ENCODE data around the gene CCL18.
"Not testable (repeated sequence)": the region's sequence is repeated elsewhere in the genome, so short reads cannot be mapped to it uniquely, and the experiment has no call there.

Gene CCL18

DNA sequence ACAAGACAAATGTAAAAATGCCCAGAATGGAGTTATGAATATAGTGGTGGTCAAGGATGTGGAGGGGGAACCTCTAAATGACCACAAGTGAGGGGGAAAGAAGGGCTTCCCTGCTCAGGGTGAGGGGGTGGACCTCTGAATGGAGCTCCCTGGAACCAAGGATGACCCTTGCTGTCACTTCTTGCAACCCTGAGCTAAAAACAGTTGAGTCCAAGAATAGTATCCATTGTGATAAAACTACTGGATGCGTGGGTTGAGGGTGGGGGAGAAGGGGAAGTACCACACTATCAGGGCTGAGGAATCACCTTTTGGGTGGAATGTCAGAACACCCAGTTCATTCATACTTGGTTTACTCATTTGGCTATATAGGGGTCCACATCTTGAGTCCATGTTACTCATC, 34.9 kb downstream of the CCL18 start:
- in situ Hi-C loops (cut with MboI; ENCODE audit: low sequenced_read_pairs), result not testable (repeated sequence)

DNA sequence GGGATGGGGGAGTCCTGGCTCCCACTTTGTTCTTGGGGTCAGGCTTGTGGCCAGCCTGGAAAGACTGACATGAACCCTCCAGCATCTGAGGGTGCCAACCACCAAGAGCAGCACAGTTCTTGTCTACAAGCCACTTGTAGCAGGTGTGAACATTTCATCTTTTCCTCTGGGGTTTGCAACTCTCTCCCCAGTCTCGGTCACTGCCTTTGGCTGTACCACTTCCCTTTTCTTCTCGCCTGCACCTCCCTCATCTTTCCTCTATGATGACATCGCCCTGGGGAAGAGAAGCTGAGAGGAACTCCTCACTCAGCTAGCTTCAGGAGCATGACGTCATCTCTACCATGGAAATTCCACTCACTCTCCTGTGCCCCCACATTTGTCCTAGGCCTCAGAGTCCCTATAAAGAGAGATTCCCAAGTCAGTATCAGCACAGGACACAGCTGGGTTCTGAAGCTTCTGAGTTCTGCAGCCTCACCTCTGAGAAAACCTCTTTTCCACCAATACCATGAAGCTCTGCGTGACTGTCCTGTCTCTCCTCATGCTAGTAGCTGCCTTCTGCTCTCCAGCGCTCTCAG, 39.4 kb downstream of the CCL18 start, which contains the start of gene CCL4:
Gene CCL4, plus strand, starts transcription at position 427 of the 575 bp plus-strand sequence. Its CDS starts 79 bp downstream, at position 506.
- in situ Hi-C loops (cut with MboI; ENCODE audit: low sequenced_read_pairs), result not testable (repeated sequence)

DNA sequence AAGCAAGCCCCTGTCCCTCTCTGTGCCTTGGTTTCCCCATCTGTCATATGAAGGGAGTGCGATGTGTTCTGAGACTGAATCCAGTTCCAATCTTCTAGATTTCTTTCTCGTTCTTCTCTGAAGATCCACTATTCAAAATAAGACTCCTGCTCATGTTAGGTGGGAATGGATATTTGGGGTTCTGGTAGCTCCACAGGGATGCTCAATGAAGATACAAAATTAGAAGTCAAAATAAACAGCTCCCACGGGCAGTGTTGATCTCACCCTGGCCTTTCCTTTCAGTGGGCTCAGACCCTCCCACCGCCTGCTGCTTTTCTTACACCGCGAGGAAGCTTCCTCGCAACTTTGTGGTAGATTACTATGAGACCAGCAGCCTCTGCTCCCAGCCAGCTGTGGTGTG, 40.2 kb downstream of the CCL18 start:
- in situ Hi-C loops (cut with MboI; ENCODE audit: low sequenced_read_pairs), result not testable (repeated sequence)

DNA sequence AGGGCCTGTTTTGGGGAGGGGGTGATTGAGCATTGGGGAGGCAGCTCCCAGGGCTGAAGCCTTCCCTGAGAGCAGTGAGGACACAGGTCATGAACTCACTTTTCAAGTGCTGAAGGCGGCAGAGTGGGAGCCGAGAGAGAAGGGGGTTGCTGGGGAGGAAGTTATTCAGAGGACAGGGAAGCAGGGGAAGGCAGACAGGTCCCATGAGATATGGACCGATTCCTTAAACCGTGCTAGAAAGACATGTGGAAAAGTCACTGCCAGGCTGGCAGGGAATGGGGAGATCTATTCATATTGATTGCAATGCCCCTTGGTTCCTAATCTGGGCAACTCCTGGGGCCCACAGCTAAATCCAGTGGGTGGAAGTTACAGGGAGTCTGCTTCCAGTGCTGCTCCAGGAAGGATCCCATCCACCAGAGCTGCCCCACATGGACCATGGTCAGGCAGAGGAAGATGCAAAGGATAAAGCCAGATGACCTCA, 40.7 kb downstream of the CCL18 start:
- in situ Hi-C loops (cut with MboI; ENCODE audit: low sequenced_read_pairs), result no loop called here

DNA sequence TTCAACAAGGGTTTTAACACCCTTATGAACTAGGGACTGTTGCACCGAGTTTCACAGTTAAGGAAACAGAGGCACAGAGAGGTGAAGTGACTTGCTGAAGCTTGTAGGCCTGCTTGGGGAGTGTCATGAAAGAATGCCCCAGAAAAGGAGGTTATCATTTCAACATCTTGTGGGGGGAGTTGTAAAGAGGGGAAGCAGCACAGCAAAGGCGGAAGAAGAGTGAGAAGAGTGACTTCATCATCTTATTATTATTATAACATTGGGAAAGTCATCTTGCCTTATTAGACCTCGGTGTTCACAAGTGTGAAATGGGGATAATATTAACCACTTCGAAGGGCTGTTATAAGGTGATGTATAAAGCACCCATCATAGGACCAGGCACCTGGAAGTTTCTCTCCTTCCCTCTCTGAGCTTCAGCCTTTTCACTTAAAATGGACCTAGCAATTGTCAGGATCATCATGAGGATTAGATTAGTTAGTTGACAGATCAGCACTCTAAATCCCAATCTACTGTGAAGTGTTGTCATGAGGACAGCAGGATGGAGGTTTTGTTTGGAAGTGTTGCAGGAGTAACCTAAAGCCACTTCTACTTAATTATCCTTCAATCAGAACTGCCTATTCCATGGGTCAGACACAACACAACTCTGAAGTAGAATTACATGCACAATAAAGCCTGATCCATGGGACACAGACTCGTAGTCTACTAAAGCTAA, 41.9 kb downstream of the CCL18 start:
- in situ Hi-C loops (cut with MboI; ENCODE audit: low sequenced_read_pairs), result no loop called here

DNA sequence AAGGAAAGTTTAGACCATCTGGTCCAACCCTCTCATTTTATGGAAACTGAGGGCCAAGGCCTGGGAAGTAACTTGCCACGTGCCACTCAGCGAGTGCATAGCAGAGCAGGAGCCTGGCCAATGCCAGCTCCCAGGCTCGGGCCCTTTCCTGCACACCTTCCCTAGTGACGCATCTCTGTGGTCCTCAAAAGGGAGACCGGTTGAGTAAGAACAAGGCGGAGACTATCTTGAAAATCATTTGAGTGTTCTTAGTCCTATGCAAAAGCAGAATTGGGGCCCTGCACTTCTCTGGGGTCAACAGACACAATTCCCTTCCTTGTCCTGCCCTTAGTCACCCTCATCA, 42.4 kb downstream of the CCL18 start:
- in situ Hi-C loops (cut with MboI; ENCODE audit: low sequenced_read_pairs), result no loop called here

DNA sequence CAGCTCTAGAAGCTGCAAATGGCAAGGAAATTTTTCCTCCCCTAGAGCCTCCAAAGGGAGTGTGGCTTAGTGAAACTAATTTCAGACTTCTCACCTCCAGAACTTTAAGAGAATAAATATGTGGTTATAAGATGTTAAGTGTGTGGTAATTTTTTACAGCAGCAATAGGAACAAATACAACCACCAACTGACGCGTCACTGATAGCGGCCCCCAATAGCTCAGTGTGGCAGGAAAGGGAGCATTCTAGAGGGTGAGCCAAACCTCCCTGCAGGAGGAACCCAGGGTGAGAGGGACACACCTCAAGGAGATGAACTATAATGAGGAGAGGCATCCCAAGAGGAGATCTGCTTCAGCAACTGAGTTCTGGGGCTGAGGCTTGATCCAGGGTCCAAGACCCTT, 43.6 kb downstream of the CCL18 start:
- in situ Hi-C loops (cut with MboI; ENCODE audit: low sequenced_read_pairs), result no loop called here

DNA sequence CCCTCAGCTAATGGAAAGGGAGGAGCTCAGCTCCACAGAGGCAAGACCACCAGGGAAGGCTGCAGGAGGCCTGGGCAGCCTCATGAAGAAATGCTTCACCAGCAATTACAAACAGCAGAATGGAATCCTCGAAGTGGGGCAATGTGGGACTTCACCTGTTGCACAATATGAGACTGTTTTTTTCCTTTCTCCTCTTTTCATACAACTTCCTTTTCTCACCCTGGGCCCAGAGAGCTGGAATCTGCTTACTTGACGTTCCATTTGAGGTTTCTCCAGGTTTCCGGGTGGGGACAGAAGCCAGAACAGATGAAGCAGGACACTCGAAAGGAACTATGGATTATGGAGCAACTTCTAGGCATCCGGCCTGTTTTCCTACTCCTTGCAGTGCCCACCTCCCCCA, 44.2 kb downstream of the CCL18 start:
- in situ Hi-C loops (cut with MboI; ENCODE audit: low sequenced_read_pairs), result not testable (repeated sequence)

DNA sequence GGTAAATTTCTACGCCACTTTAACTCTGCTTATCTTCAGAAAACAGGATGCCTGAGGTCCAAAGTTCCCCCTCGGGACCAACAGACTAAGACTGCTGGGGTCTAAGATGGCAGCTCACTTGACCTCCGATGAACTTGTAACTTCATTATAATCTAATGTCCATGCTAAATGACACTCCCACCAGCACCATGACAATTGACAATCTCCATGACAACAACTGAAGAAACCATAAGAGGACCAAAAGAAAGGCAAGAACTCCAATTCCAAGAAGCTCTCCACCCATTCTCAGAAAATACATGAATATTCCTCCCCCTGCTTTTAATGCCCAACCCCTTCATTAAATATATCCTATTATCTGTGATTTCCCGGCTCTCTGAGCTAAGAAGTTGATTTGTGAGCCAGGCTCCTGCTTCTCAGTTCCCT, 47.0 kb downstream of the CCL18 start:
- in situ Hi-C loops (cut with MboI; ENCODE audit: low sequenced_read_pairs), result loop anchor here (5.0 kb wide), 1 partner anchor 71 kb away; no protein-coding TSS in a partner anchor

DNA sequence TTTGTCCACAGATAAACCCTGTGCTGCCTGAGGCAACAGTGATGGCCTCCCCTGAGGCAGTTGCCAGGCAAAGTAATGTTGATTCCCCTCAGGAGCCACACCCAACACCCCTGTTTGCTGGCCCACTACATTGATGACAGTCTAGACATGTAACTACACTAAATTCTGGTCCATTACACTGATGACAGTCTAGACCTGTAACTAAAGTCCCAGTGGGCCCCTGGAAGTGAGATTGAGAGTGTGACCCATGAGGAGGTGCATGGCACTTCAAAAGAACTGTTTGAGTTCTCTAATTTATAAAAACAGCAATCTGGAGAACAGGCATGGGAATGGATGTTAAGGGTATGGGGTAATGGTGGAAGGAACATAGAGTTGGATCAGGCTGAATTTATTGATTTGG, 48.5 kb downstream of the CCL18 start:
- in situ Hi-C loops (cut with MboI; ENCODE audit: low sequenced_read_pairs), result loop anchor here (5.0 kb wide), 1 partner anchor 70 kb away; no protein-coding TSS in a partner anchor

DNA sequence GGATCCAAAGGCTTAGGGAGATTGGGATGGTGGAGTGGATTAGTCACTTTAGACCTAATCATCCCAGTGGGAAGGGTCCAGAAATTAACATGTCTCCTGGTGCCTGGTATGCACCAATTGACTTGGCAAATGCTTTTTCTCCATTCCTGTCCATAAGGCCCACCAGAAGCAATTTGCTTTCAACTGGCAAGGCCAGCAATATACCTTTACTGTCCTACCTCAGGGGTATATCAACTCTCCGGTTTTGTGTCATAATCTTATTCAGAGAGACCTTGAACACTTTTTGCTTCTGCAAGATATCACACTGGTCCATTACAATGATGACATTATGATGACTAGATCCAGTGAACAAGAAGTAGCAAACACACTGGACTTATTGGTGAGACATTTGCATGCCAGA, 49.1 kb downstream of the CCL18 start:
- in situ Hi-C loops (cut with MboI; ENCODE audit: low sequenced_read_pairs), result loop anchor here (5.0 kb wide), 1 partner anchor 69 kb away; no protein-coding TSS in a partner anchor

DNA sequence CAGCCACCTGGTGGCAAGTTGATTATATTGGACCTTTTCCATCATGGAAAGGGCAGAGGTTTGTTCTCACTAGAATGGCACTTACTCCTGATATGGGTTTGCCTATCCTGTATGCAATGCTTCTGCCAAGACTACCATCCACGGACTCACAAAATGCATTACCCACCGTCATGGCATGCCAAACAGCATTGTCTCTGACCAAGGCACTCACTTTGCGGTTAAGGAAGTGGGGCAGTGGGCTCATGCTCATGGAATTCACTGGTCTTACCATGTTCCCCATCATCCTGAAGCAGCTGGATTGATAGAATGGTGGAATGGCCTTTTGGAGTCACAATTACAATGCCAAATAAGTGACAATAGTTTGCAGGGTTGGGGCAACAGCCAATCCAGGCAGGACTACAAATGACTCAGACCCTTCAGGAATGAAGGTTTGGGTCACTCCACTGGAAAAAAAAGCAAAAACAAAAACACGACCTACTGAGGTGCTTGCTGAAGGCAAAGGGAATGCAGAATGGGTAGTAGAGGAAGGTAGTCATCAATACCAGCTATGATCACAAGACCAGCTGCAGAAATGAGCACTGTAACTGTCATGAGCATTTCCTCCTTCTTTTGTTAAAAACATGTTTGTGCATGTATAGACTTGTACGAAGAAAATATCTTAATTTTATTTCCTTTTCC, 51.0 kb downstream of the CCL18 start:
- in situ Hi-C loops (cut with MboI; ENCODE audit: low sequenced_read_pairs), result loop anchor here (5.0 kb wide), 1 partner anchor 67 kb away; no protein-coding TSS in a partner anchor

DNA sequence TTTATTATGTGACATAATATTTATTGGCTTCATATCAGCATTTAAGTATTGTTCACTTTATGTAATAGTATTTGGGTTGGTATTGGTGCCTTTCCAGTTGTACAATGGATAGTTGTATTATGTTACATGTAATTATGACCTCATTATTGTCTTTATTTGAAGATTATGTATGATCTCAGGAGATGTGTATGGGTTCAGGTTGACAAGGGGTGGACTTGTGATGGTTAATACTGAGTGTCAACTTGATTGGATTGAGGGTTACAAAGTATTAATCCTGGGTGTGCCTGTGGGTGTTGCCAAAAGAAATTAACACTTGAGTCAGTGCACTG, 51.5 kb downstream of the CCL18 start:
- in situ Hi-C loops (cut with MboI; ENCODE audit: low sequenced_read_pairs), result not testable (repeated sequence)

DNA sequence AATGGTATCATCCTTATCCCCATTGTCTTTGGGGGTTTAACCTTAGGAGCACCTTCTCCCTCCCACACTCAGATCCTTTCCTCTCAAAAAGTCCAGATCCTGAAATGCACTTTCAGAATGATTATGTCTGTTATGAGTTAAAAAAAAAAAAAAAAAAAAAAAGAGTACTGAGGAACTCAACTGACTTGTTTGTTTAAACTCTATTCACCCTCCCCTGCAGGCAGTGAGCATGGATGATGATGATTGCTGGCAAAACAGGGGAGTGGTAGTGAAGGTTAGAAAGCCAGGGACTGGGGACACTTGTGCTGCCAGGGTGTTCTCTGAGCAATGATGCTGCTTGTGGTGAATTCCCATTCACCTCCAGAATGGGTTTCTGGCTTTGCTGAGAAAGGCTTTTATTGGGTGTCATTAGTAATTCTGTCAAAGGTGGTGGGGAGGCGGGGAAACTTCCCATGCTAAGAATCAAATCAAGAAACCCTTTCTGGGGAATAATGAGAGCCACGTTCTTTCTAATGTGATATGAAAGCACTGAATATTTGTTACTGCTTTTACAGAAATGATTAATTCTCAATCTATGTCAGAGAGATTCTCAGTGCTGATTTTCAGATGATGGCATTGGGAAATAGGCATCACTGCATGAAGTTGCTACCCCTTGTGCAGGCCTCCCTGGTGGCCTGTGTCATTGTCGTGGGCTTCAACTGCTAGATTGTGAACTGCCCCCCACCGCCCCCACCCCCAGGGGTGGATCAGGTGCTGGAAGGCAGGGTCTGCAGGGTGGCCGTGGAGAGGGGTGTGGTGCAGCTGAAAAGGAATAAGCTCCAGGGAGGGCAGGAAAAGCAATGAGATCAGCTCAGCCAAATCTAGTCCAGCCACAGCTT, 53.7 kb downstream of the CCL18 start:
- in situ Hi-C loops (cut with MboI; ENCODE audit: low sequenced_read_pairs), result no loop called here

DNA sequence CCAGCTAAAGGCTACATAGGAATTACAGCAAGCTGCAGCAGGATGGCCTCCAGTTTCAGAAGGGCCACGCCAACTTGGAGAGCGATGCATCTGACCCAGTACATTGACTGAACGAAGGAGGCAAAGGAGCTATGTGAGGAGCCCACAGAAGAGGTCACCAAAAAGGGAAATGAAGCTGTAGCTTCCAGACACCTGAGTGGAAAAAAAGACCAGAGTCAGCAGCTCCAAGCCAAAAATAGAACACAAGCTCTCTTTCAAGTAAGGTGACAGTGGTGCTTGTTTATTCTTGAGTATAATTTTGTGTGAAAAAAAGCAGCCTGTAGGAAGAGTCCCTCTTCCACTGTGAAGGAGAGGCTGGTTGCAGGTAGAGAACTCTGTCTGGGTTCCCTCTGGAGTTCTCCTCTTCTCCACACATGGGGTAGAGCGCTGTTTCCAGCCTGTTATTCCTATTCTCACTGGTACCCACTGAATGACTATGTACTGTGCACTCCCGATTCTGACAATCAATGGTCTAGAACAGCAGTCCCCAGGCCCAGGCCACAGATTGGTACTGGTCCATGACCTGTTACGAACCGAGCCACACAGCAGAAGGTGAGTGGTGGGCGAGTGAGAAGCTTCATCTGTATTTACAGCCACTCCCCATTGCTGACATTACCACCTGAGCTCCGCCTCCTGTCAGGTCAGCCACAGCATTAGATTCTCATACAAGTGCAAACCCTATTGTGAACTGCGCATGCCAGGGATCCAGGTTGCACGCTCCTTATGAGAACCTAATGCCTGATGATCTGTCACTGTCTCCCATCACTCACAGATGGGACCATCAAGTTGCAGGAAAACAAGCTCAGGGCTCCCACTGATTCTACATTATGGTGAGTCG, 54.6 kb downstream of the CCL18 start:
- in situ Hi-C loops (cut with MboI; ENCODE audit: low sequenced_read_pairs), result no loop called here

DNA sequence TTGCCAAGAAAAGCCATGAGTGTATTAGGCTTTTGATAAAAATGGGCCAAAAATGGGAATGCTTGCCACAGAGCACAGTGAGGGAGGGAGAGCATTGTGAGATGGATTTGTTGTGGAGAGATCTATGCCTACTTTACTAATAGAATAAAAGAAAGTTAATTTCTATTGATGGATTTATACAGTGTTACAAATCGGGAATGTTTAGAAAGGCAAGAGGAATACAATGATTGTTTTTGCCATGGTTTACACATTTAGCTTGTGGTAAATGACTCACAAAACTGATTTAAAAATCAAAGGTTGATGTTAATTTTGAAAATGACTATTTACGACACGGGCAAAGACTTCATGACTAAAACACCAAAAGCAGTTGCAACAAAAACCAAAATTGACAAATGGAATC, 56.1 kb downstream of the CCL18 start:
- in situ Hi-C loops (cut with MboI; ENCODE audit: low sequenced_read_pairs), result no loop called here

DNA sequence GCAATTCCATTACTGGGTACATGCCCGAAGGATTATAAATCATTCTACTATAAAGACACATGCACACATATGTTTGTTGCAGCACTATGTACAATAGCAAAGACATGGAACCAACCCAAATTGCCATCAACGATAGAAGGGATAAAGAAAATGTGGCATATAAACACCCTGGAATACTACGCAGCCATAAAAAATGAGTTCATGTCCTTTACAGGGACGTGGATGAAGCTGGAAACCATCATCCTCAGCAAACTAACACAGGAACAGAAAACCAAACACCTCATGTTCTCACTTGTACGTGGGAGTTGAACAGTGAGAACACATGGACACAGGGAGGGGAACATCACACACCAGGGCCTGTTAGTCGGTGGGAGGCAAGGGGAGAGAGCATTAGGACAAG, 57.0 kb downstream of the CCL18 start:
- in situ Hi-C loops (cut with MboI; ENCODE audit: low sequenced_read_pairs), result not testable (repeated sequence)

All from HL-60/S4 treated with phorbol 12-myristate 13-acetate at 8.2 ng/mL for 4 days and 3 days (cell line).